ENCODE results near the gene CST7. TPM values are rescaled to one million over a fixed set of nuclear protein-coding genes. Genes with fewer than 3 reads are reported as not detected.

CST7 gene
- total RNA-seq, 1 experiment from 2014 or later: not detected

DNA sequence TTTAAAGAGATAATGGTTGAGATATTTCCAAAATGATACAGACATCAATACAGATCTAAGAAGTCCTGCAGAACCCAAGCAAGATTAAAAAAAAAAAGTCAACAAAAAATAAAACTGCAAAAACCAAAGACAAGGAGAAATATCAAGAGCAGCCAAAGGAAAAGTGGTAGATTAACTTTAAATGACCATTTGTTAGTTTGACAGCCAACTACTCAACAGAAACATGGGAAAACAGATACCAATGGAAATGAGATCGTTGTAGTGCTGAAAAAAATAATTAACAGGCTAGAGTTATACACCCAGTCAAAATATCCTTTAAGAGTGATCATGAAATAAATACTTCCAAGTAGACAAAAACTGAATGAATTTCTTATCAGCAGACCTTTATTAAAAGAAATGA lies 53.9 kb downstream of the CST7 start:
- Mint-ChIP-seq H3K36me3 (ENCODE audit: insufficient read depth, unreplicated experiment) (peaks cover 9% of the 10 kb centered on the region), H3K9me3 (ENCODE audit: low read depth, unreplicated experiment) (no peaks in the 10 kb centered on the region), H3K4me3 (ENCODE audit: low read depth, unreplicated experiment) (no peak overlapping the region), H3K4me1 (ENCODE audit: low read depth, unreplicated experiment) (peaks cover 9% of the 10 kb centered on the region), H3K27me3 (ENCODE audit: unreplicated experiment) (no peaks in the 10 kb centered on the region), H3K27ac (ENCODE audit: unreplicated experiment) (no peak overlapping the region)
- no peak for DNase-seq
- TF ChIP-seq, protein P1, sequence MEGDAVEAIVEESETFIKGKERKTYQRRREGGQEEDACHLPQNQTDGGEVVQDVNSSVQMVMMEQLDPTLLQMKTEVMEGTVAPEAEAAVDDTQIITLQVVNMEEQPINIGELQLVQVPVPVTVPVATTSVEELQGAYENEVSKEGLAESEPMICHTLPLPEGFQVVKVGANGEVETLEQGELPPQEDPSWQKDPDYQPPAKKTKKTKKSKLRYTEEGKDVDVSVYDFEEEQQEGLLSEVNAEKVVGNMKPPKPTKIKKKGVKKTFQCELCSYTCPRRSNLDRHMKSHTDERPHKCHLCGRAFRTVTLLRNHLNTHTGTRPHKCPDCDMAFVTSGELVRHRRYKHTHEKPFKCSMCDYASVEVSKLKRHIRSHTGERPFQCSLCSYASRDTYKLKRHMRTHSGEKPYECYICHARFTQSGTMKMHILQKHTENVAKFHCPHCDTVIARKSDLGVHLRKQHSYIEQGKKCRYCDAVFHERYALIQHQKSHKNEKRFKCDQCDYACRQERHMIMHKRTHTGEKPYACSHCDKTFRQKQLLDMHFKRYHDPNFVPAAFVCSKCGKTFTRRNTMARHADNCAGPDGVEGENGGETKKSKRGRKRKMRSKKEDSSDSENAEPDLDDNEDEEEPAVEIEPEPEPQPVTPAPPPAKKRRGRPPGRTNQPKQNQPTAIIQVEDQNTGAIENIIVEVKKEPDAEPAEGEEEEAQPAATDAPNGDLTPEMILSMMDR (IDR thresholded peaks at IDR 0.05; ENCODE audit: unreplicated experiment): no peak
- no TSS peak for BruUV-seq (replicated peaks)
- CTCF ChIA-PET: no interaction called here
- intact Hi-C loops (cut with micrococcal nuclease; ENCODE audit: unreplicated experiment): no loop called here

DNA sequence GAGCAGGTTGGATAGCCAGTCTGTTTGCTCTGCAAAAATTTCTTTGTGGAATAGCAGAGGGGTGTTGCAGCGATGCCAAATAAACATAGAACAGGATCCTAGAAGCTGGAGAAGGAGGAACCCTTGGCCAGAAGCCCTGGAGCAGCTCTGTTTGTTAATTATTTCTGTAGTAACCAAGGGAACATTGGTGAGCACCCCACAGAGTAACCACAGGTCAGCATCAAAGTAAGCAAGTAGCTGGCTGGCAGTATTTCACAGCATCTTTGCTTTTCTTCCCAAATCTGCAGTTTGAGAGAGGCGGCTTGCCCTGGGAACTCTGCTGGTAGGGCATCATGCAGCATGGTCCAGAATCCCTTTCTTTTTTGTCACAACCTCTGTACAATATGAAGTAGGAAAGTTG lies 56.2 kb downstream of the CST7 start:
- CTCF ChIA-PET: no interaction called here
- no TSS peak for BruUV-seq (replicated peaks)
- intact Hi-C loops (cut with micrococcal nuclease; ENCODE audit: unreplicated experiment): no loop called here
- H3K9me3 Mint-ChIP-seq (ENCODE audit: low read depth, unreplicated experiment): no peaks in the 10 kb centered on the region
- H3K27me3 Mint-ChIP-seq (ENCODE audit: unreplicated experiment): no peaks in the 10 kb centered on the region
- no peak for DNase-seq
- H3K36me3 Mint-ChIP-seq (ENCODE audit: insufficient read depth, unreplicated experiment): peaks cover 5% of the 10 kb centered on the region
- H3K4me3 Mint-ChIP-seq (ENCODE audit: low read depth, unreplicated experiment): no peak overlapping the region
- H3K4me1 Mint-ChIP-seq (ENCODE audit: low read depth, unreplicated experiment): peaks cover 5% of the 10 kb centered on the region
- H3K27ac Mint-ChIP-seq (ENCODE audit: unreplicated experiment): no peak overlapping the region
- TF ChIP-seq, protein P1 (IDR thresholded peaks at IDR 0.05; ENCODE audit: unreplicated experiment): no peak

DNA sequence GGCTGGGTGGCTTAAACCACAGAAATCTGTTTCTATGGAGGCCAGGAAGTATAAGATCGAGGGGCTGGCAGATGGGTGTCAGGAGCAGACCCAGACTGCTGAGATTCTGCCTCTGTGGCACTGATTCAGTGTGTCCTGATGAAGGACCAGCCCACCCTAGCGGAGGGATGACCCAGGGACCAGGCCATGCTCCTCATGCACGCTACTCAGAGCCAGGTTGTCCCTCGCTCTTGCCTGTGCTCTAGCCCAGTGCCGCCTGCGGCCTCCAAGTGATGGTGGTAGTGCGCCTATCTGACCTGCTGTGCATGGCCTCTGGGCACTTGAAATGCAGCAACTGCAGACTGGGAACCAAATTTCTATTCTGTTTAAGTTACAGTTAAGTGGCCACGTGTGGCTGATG lies 56.6 kb downstream of the CST7 start:
- H3K27me3 Mint-ChIP-seq (ENCODE audit: unreplicated experiment): no peaks in the 10 kb centered on the region
- peaks cover under 1% of the 10 kb centered on the region for H3K4me1 Mint-ChIP-seq (ENCODE audit: low read depth, unreplicated experiment)
- H3K36me3 Mint-ChIP-seq (ENCODE audit: insufficient read depth, unreplicated experiment): peaks cover under 1% of the 10 kb centered on the region
- intact Hi-C loops (cut with micrococcal nuclease; ENCODE audit: unreplicated experiment): no loop called here
- DNase-seq: no peak
- CTCF ChIA-PET: no interaction called here
- TF ChIP-seq, protein P1 (IDR thresholded peaks at IDR 0.05; ENCODE audit: unreplicated experiment): no peak
- H3K9me3 Mint-ChIP-seq (ENCODE audit: low read depth, unreplicated experiment): no peaks in the 10 kb centered on the region
- H3K27ac Mint-ChIP-seq (ENCODE audit: unreplicated experiment): no peak overlapping the region
- BruUV-seq (replicated peaks): no TSS peak
- H3K4me3 Mint-ChIP-seq (ENCODE audit: low read depth, unreplicated experiment): no peak overlapping the region

DNA sequence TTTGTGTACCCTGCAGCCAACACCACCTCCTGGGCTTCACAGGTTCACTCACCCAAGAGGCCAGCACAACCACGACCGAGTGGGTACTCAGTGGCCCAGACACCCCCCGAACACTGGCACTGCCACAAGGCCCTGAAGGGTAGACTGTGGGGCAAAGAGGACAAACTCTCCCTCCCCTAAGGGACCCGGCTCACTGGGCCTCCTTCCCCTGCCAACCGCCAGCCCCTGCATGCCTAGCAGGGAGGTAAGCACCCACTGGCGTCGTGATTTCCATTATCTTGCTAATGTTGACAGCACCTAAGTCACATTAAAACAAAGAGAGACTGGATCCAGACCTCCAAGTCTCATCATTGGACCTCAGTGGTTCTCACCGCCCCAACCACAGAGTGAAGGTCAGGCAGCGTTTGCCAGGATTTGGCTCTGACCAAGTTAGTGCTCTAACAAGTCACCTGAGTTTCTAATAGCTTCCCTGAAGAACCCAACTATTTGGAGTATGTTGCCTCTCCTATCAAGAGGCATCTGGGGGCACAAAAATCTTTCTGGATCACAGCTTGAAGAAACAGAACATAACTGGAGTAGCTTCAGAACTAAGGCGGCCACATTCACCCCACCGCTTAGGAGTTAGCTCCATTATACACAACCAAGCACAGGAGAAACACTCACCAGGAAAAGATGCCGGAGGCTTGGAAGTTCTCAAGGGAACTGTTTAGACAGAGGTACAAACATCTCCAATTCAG lies 57.5 kb downstream of the CST7 start:
- Mint-ChIP-seq H3K9me3 (ENCODE audit: low read depth, unreplicated experiment) (no peaks in the 10 kb centered on the region), H3K27ac (ENCODE audit: unreplicated experiment) (no peak overlapping the region), H3K4me1 (ENCODE audit: low read depth, unreplicated experiment) (no peaks in the 10 kb centered on the region), H3K4me3 (ENCODE audit: low read depth, unreplicated experiment) (no peak overlapping the region), H3K36me3 (ENCODE audit: insufficient read depth, unreplicated experiment) (no peaks in the 10 kb centered on the region), H3K27me3 (ENCODE audit: unreplicated experiment) (no peaks in the 10 kb centered on the region)
- no TSS peak for BruUV-seq (replicated peaks)
- TF ChIP-seq, protein P1 (IDR thresholded peaks at IDR 0.05; ENCODE audit: unreplicated experiment): no peak
- intact Hi-C loops (cut with micrococcal nuclease; ENCODE audit: unreplicated experiment): no loop called here
- CTCF ChIA-PET: no interaction called here
- DNase-seq: no peak

Measured in Calu3 (cell line).